Omental fat pad (tissue), 4 donors: Measurements from ENCODE around the gene PIP4K2A. TPM values are rescaled to one million over a fixed set of nuclear protein-coding genes. Genes with fewer than 3 reads are reported as not detected.
"Not testable (repeated sequence)": the region's sequence is repeated elsewhere in the genome, so short reads cannot be mapped to it uniquely, and the experiment has no call there.

Experiments
- ATAC-seq: fragments of 150-250 bp; one replicate; pipeline ENCODE4 v1.9.1; 2016; ENCODE audit warnings: mild to moderate bottlenecking, moderate library complexity; ENCODE audit not compliant: low FRiP score
- DNase-seq: peaks from one replicate; pipeline ENCODE4 v3.0.0-alpha.2; 2019; ENCODE audit warnings: low spot score
- CTCF ChIP-seq, 3 donors: fragments of 450-650 bp; IDR thresholded peaks; one replicate each; pipeline ENCODE4 v1.5.1; 2016 to 2017; ENCODE audit warnings: antibody characterized with exemption in 3 of 3, mild to moderate bottlenecking in 3 of 3, moderate library complexity in 2 of 3
- total RNA-seq, 4 donors: library from RNA; depleted of rRNA; stranded (reverse); fragments of >200 nt; gene quantifications; one replicate each; pipeline ENCODE4 v1.1.0, GENCODE V29; 2016

The PIP4K2A gene
- total RNA-seq, 4 donors from 2014 or later: 16.2 to 32.5 (median 30.4) TPM

DNA sequence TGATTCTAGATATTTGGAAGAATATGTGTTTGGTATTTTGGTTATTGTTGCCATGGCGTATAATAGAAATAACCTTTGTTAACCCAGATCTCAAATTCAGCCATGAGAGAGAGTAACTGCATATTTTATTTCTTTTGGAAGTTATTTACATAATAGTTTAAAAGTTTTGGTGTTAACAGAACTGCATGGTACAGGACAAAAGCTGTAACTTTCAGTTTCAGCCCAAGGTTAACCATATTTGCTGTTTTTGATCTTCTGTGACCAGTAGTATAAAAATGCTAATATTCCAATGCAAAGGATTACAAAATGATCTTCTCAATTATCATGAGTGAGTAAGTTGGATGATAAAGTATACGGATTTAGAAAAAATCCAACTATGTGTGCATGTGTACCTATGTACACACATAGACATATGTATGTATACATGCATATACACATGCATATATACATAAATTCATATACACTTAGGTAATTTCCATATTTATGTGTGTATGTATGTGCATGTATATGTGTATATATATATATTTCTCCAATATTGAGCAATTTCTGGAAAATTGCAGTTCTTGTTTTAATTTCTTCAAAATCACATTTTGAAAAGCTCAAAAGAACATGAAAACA lies 38.0 kb upstream of the PIP4K2A start:
- TF ChIP-seq CTCF (IDR thresholded peaks at IDR 0.05): no peak
- ATAC-seq: no peak

GRCh38 chr10:22750131-22750530 lies 35.8 kb upstream of the PIP4K2A start:
- no peak for TF ChIP-seq CTCF (IDR thresholded peaks at IDR 0.05)
- no peak for ATAC-seq

More for the DNA sequence above, 38.0 kb upstream of the PIP4K2A start:
- DNase-seq: no peak

GRCh38 chr10:22744858-22745257 lies 30.5 kb upstream of the PIP4K2A start:
- not testable (repeated sequence) for DNase-seq, ATAC-seq

More at GRCh38 chr10:22750131-22750530, 35.8 kb upstream of the PIP4K2A start:
- DNase-seq: no peak

DNA sequence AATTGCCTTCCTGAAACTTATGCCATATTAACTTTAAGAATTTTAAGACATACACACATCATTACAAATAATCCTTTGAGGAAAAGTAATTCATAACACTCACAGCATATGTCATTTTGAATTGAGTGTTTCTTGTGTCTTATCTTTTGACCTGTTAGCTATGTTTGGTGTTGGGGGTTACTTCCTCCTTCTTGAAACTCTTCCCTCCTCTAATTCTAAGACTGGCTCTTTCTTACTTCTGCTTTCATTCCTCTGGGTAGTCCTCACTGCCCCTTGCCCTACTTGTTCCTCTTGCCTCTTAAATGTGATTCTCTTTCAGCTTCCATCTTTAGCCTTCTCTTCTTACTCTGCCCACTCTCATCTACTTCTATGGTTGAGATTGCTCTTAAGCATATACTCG lies 28.3 kb upstream of the PIP4K2A start:
- TF ChIP-seq CTCF (IDR thresholded peaks at IDR 0.05): no peak
- DNase-seq: no peak
- no peak for ATAC-seq

- not testable (repeated sequence) for ATAC-seq, DNase-seq
Measured at GRCh38 chr10:22741631-22742030, 27.3 kb upstream of the PIP4K2A start.

DNA sequence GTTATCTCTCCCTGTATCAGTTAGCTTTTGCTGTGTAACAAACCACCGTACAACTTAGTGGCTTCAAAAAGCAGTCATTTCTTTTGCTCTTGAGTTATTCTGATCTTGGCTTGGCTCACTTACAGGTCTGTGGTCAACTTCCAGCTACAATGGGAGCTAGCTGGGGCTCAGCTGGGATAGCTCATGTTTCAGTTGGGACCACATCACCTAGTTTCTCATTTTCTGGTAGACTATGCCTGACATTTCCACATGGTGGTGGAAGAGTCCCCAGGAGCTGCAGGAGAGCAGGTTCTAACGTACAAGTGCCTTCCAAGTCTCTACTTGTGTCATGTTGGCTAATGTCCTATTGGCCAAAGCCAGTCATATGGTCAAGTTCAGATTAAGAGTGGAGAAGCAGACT lies 25.8 kb upstream of the PIP4K2A start:
- no peak for DNase-seq
- no peak for ATAC-seq
- no peak for TF ChIP-seq CTCF (IDR thresholded peaks at IDR 0.05)

DNA sequence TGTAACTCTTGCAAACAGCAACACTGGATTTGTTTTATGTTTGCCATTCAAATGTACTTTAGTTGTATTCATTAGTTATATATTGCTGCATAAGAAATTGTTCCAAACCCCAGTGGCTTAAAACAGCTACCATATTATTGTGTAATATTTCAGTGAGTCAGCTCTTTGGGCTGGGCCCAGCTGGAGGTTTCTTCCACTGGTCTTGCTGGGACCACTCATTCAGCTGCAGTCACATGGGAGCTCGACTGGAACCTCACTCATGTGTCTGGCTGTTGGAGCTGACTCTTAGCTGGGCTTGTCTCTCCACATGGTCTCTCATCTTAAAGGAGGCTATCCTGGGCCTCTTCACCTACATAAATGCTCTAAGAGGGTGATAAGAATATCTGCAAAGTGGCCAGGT lies 23.2 kb upstream of the PIP4K2A start:
- DNase-seq (no peak), ATAC-seq (no peak)
- TF ChIP-seq CTCF (IDR thresholded peaks at IDR 0.05): no peak

DNA sequence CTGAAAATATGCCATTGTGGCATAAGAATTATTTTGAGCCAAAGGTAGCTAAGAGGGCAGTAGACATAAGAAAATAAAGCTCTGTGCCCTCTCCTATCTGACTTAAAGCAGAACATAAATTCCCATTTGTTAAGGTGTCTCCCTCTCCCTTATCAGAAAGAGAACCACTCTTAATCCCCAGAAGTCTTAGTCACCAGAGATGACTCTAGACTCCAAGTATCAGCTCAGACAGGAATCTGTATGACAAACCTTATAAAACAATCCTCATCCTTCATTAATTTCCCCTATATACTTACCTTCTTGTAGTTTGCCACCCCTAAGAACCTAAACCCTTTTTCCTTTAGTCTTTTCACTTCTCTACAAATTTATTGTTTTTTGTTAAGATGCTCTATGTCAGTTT lies 21.8 kb upstream of the PIP4K2A start:
- no peak for ATAC-seq
- no peak for DNase-seq
- no peak for TF ChIP-seq CTCF (IDR thresholded peaks at IDR 0.05)
